Measurements from ENCODE around the gene RFLNA. TPM values are rescaled to one million over a fixed set of nuclear protein-coding genes. Genes with fewer than 3 reads are reported as not detected.

The RFLNA gene
- total RNA-seq, 1 donor from 2014 or later, result not detected

DNA sequence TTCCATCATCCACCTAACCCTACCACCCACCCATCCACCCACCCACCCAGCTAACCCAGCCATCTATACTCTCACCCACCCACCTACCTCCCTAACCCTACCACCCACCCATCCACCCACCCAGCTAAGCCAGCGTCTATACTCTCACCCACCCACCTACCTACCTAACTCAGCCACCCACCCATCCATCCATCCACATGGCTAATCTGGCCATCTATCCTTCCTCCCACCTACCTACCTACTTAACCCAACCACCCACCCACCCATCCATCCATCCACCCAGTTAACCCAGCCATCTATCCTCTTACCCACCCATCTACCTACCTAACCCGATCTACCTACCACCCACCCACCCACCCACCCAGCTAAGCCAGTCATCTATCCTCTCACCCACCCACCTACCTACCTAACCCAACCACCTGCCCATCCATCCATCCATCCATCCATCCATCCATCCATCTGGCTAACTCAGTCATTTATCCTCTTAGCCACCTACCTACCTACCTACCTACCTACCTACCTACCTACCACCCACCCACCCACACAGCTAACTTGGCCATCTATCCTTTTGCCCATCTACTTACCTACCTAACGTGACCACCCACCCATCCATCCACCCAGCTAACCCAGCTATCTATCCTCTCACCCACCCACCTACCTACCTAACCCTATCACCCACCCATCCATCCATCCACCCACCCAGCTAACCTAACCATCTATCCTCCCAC, 44.1 kb downstream of the RFLNA start:
- ATAC-seq, result no peak

DNA sequence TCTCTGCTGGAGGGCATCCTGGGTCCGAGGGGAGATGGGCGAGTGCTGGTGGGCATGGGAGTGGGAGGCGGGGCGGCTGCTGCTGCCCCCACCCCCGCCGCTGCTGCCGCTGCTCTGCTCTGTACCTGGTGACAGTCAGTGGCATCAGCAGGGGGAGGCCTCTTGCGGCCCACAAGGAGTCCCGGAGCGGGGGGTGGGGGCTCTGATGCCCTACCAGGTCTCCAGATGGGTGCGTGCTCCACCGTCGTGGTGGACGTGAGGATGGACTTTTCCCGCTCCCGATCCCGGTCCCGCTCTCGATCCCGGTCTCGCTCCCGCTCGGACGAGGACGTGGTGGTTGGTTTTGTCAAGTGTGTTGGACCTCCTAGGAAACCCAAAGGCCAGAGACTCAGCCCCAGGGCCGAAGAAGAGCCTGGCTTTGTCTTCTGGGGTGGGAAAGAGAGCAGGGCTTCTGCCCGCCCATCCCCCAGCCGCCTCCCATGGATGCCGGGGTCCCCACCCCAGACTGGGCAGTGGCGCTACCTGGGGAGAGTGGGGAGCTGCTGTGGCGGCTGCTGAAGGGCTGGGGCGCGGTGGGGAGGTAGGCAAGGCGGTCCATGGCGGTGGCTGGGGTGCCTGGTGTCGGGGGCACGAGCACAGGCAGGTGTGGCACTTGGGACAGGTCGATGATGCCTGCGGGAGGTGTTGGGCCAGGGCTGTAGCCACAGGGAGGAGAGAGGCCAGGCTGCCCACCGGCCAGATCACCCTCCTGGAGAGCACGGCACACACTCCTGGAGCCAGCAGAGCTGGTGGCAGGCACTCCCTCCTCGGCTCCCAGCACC, 45.4 kb downstream of the RFLNA start:
- ATAC-seq, result no peak

DNA sequence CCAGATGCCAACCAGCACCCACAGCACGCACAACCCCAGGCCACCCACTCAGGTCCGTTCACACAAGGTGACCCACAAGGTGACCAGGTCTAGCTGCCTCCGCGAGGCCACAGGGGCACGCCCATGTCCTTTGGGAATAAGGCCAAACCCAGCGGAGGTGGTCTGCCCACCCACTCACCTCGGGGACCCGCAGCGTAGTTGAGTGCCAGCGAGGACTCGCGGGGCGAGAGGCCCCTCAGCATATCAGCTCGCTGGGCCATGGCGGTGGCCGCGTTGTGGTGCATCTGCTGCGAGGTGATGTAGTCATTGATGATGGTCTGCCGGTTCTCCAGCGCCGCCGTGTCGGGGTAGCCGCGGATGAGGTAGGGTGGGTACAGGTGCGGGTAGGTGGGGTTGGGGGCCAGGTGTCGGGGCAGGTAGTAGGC, 46.8 kb downstream of the RFLNA start:
- no peak for ATAC-seq

DNA sequence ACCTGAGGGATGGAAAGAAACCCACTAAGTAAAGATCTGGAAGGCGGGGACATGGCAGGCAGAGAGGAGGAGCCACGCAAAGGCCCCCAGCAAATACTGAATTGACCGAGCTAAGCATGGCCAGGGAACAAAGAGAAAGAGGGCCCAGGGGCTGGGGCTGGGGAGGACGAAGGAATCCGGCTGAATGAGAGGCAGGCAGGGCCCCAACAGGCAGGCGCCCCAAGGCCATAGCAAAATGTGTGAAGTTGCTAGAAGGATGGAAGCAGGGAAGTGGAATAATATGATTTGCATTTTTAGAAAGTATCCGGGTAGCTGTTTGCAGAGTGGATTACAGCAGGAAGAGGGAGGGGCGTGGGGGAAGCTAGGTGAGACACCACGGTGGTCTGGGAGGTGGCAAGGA, 49.1 kb downstream of the RFLNA start:
- no peak for ATAC-seq

DNA sequence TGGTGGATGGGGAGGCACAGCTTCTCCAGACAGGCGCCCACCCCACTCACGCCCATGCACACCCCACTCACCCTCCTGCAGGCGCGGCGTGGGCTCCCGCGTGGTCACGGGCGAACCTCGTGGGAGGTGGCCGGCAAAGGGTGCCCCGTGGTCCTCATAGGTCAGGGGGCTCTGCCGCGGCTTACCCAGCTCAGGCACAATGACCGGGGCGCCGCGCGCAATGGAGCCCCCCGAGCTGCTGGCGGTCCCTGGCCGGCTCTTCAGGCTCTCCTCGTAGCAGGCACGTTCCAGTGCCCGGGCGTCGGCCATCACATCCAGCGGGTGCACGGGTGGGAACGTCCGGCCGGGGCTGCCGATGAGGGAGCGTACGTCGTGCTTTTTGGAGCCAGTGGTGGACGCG, 49.6 kb downstream of the RFLNA start:
- no peak for ATAC-seq

DNA sequence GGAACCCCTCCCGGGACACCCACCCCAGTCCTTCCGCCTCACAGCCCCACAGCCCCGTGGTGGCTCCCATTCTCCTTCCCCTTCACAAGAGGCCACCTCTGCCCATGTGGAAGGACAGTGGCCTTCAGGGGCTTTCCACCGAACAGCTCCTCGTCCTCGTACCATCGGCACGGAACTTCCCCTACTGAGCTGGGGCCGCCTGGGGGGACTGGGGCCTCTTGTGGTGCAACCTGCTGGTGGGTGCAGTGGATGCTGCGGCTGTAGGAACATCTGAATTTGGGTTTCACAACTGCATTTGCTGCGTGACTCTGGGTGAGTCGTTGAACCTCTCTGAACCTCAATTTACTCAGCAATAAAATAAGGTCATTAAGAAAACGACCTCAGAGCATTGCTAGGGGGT, 50.9 kb downstream of the RFLNA start:
- no peak for ATAC-seq

DNA sequence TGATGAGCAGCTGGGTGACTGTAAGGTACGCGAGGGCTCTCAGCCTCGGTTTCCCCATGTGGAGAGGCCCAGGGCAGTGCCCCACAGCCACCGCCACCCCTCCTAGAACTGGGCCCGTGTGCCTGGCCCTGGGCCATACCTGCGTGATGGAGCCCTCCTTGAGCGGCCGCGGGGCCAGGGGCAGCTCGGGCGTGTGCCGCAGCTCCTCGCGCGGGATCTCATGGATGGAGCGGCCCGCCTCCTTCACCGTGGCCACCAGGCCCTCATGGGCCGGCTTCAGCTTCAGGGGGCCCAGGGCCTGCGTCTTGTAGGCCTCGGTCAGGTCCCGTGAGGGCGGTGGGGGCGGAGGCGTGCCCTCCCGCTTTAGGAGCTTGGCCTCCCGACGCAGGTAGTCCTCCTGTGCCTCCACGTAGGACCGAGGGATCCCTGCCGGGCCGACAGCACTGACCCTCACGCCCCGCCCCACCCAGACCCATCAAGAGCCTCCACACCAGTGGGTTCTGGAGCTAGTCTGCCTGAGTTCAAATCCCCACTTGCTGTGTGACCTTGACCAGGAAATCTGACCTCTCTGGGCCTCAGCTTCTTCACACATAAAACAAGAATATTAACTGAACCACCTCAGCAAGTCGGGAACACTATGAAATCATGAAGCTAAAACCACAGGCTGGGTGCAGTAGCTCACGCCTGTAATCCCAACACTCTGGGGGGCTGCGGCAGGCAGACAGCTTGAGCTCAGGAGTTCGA, 51.7 kb downstream of the RFLNA start:
- ATAC-seq, result no peak

DNA sequence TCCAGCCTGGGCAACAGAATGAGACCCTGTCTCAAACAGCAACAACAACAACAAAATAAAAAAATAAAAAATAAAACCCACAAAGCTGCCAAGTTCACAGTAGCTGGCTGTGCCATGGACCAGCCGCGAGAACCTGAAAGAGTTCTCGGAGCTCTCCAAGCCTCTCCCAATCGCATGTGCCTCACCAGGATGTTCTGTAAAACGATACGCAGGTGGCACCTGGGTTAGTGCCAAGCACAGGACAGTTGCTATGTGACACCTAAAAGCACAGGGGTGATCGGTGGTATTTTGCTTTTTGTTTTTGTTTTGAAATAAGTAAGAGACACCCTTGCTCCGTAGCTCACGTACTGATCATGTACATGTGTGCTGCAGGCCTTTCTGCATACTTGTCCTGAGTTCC, 52.4 kb downstream of the RFLNA start:
- no peak for ATAC-seq

DNA sequence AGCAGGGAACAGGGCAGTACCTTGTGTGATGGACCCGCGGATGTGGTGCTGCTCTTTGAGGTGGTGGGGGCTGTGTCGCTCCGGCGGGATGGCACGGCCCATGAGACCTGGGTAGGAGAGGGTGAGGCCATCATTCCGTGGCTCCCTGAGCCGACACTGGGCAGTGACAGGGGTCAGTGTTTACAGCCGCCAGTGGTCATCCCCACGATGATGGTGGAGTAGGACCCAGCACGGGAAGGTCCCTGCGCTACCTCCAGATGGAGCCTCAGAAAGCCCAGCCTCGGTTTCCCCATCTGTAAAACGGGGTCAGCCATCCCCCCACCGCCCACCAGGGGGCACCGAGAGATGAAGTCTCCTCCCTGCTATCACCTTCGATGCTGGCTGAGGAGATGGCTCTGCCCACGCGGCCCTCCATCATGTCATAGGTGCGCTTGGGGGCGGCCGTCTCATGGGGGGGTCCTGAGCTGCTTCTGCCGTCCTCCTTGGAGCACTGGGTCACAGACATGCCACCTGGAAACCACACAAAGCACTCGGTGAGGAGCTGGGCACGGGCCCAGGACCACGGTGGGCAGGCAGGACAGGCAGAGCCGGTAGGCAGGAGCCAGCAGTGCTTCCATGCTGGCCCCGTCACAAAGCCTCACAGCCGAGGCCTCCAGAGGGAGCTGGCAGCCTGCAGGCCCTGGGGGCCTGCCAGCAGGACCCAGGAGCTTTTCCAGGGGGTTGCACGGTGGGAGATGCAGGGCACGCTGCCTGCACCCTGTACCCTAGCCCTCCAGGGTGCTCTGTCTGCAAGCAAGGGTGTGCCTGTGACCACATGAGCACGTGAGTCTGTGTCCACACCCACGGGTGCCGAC, 53.1 kb downstream of the RFLNA start:
- no peak for ATAC-seq

DNA sequence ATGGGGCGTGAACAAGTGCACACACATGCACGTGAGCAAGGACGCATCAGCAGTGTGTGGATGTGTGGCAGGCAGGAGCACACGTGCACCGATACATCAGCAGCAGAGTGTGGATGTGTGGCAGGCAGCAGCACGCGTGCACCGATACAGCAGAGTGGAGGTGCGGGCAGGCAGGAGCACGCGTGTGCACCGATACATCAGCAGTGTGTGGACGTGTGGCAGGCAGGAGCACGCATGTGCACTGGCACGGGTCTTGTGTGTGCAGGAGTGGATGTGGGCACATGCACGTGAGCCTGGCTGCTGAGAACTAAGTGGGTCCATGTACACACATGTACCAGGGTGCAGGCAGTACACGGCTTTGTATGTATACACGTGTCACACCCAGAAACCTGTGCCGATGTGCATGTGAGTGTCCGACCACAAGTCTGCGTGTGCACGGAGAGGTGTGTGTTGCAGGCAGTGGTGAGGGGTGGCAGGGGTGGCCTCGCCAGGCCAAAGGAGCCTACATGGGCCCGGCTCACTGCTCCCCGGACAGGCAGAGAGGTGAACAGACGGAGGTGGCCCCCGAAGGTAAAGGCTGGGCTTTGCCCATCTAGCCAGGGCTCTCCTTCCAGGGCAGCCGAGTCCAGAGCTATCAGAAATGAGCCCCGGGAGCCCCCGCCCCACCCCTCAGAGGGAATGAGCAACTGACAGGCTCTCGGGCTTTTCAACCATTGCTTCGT, 53.9 kb downstream of the RFLNA start:
- ATAC-seq, result no peak

DNA sequence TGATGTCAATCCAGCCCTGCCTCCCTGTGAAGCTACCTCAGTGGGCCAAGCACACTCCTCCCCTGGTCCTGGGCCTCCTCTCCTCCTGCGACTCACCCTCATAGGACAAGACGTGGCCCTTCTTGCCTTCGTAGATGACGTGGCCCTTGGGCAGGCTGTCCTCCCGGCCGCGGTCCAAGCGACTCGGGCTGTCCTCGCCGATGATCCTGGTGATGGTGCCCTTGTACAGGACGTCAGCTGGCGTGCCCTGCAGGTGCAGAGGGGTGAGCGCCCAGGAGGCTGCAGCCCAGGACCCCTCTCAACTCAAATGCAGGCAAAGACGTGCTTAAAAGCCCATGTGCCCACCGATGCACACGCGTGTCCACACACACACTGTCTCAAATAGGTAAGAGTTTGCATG, 55.6 kb downstream of the RFLNA start:
- ATAC-seq, result no peak

DNA sequence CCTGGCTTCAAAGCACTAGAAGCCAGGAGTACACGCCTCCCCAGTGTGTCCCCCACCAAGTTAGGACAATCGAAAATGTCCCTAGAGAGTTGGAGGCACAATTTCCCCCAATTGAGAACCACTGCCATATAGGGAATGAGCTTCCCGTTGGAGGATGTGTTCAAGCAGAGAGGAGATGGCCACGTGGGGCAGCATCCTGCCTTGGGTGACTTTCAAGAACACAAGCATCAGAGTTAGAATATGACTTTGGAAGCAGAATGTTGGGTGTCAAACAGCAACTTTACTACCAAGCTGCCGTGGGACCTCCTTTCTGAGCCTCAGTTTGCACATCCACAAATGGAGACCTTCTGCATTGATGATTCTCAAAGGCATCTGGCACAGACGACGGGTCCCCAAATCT, 56.5 kb downstream of the RFLNA start:
- ATAC-seq, result no peak

DNA sequence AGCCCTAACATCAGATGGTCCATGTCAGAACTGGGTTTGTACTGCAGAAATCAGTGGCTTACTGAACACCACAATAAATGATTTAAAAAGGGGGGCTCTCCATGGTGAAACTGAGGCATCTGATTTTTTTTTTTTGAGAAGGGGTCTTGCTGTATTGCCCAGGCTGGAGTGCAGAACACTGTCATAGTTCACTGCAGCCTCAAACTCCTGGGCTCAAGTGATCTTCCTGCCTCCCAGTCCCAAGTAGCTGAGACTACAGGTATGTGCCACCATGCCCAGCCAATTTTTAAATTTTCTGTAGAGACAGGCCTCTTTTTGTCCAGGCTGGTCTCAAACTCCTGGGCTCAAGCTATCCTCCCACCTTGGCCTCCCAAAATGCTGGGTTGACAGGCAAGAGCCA, 57.4 kb downstream of the RFLNA start:
- no peak for ATAC-seq

DNA sequence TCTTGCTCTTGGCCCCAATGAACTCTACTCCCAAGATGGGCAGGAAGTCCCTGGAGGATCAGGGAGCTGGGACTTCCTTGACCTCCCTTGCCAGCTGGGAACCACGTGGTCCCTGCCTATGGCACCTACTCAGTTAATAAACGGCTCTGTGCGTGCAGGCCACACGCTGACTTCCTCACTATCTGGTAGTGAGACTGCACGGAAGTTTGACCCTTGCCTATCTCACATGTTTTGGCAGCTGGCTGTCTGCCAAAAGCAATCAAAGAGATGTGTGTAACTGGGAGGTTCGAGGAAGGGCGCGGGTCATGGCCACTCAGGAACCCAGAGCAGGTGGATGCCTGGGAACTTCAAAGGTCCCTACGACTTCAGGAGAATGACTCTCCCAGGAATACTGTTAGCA, 57.9 kb downstream of the RFLNA start:
- no peak for ATAC-seq

DNA sequence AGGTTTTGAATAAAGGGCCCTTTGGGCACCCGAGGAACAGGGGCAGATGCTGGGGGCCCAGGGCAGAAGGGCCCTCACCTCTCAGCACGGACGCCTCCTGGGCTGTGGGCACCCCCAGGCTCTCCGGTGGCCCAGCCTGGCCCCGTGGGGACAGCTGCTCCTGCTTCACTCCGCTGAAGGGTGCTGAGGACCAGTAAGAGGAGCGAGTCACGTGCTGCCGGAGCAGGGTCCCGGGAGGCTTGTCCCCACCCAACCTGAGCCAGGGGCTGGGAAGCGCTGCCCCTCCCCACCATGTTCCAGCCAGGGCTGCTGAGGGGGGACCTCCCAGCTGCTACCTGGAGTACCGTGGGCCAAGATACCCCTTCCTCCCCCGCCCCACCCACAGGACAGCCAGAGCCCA, 59.5 kb downstream of the RFLNA start:
- ATAC-seq, result no peak

DNA sequence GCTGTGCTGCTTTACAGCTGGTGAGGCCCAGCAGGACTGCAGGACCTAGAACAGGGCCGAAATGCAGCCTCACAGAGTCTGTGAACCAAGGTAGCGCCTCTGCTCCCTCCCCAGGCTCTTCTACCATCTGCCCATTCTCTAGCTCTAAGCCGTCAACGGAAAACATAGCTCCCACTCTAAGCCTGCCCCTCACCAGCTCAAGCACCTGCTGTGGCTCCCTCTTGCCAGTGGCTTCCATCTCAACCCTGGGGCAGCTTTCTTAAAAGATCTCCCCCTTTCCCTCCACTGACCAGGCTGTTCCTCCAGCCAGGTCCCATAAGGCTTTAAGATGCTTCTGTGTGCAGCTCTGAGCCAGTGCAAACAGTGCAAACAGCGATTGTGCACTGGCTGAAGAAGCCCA, 61.3 kb downstream of the RFLNA start:
- no peak for ATAC-seq

DNA sequence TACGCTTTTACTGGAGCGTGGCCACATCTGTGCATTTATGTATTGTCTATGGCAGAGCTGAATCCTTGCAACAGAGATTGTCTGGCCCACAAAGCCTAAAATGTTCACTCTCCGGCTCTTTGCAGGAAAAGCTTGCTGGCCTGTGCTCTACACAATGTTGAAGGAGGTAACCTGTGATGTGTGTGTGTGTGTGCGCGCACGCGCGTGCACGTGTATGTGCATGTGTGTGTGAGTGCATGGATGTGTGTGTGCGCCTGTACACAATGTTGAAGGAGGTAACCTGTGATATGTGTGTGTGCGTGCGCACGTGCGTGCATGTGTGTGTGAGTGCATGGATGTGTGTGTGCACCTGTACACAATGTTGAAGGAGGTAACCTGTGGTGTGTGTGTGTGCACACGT, 62.7 kb downstream of the RFLNA start:
- ATAC-seq, result no peak

DNA sequence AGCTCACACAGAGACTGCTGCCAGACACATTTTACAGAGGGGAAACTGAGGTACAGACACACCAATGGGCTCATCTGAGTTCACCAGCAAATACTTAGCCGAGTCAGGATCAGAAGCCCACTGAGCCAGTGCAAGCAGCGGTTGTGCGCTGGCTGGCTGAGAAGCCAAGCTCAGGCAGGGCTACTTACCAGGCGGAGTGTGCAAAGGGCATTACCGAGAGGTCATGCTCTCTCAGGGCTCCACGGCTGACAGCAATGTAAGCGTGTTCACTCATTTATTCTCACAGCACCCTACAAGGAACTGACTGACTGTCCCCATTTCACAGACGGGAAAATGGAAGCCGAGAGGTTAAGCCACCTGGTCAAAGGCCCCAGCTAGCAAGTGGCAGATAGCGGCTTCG, 63.7 kb downstream of the RFLNA start:
- no peak for ATAC-seq

DNA sequence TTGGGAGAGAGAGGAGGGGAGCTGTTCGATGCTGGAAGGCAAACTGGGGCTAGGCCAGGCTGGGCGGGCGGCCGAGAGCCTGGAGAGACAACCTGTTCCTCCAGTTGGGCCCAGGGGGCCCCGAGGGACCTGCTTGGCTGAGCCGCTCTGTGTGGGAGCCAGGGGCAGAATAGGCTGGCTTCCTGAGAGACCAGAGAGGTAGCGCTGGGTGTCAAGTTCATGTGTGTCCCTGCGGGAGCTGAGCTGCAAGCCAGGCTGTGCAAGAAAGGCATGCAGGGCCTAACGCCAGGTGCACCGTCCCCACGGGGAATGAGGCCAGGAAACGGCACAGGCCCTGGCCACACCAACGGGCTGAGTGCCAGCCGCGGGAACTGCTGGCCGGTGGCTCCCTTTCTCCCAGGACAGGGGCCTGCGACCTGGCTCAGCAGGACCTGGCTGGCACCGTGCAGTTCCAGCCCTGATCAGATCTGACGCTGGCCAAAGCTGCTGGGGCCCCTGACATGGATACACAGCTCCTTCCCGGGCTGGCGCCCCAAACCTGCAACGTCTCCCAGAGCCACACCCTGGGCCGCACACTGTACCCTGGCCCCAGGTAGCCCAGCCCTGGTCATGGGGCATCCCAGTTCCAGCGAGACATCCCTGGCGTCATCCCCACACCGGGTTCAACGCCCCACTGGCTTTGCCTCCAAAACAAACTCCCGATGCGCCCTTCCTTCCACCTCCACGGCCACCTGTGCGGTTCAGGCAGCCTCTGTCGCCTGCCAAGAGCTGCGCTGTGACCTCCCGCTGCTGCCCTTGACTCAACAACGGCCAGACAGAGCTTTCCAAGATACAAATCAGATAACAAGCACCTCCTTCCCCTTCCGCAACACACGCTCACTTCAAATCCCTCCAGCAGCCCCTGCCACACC, 65.0 kb downstream of the RFLNA start:
- ATAC-seq, result peak; percentile 79

DNA sequence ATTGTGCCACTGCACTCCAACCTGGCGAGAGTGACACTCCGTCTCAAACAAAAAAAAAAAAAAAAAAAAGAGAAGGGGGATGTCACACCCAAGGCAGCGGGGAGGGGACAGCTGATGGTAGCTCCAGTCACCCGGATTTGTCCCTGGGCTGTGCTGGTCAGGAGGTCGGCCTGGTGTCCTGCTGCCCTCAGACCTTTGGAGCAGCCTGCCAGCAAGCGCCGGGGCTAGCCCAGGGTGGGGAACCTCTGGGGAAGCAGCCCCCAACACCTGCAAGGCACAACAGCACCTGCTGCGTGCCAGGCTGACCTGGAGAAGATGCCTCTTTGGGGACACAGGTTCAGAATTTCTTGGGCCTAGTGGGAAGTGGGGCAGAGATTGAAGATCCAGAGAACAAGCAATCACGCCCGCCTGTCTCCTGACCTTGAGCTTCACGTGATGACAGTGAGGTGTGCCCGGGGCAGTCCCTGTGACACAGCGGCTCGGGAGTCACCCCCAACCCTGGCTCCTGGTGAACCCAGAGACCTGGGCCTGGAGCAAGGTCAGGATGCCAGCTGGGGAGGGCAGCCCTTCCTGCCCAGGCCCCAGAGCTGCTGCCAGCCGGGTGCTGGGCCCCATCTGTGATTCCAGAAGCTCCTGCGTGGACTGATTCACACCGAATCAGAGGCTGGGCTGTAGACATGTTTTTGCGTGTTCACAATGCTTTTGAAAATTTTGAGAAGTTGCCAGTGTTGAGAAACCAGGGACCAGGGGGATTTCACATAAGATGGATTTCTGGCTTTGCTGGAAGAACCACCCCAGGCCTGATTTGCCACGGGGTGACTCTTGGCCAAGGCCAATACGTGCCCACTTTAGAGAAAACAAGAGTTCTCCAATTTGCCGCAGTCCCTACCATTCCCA, 66.4 kb downstream of the RFLNA start:
- ATAC-seq, result peak; percentile 22

All from esophagus mucosa (tissue), 1 donor.